Natural killer cell treated with Interleukin-12 subunit alpha and Interleukin-12 subunit beta and Interleukin-15 and Interleukin-18, amount 100 ng/mL, for 72 hours (primary cell): ENCODE measurements around the gene PAX9. TPM values are rescaled to one million over a fixed set of nuclear protein-coding genes. Genes with fewer than 3 reads are reported as not detected.
"Not testable (repeated sequence)": the region's sequence is repeated elsewhere in the genome, so short reads cannot be mapped to it uniquely, and the experiment has no call there.

ENCODE experiments used
- ATAC-seq, 2 donors: fragments of 150-1000 bp; cut with Tn5 transposase in 1 of 2; sonication (Bioruptor Pico), chemical (Tn5 transposase) in 1 of 2; 2 replicates each; pipeline ENCODE4 v1.10.0; 2021
- DNase-seq: peaks from one replicate; pipeline ENCODE4 v3.0.0; 2022; ENCODE audit warnings: low spot score
- H3K27ac Mint-ChIP-seq, 2 donors: 1 replicate in 1 of 2; 2 replicates in 1 of 2; pipeline ENCODE4 v1.8.0; 2022; ENCODE audit warnings: mixed read lengths in 2 of 2, mild to moderate bottlenecking in 1 of 2, moderate library complexity in 1 of 2
- H3K27me3 Mint-ChIP-seq, 2 donors: 1 replicate in 1 of 2; 2 replicates in 1 of 2; pipeline ENCODE4 v1.8.0; 2022; ENCODE audit warnings: mixed read lengths in 2 of 2
- H3K36me3 Mint-ChIP-seq: one replicate; pipeline ENCODE4 v1.8.0; 2022; ENCODE audit warnings: mixed read lengths
- H3K4me1 Mint-ChIP-seq, 2 donors: 1 replicate in 1 of 2; 2 replicates in 1 of 2; pipeline ENCODE4 v1.8.0; 2022; ENCODE audit warnings: low read depth in 2 of 2, mixed read lengths in 2 of 2, mild to moderate bottlenecking in 1 of 2
- H3K4me3 Mint-ChIP-seq: one replicate; pipeline ENCODE4 v1.8.0; 2022; ENCODE audit warnings: mixed read lengths
- H3K9me3 Mint-ChIP-seq: 2 replicates; pipeline ENCODE4 v1.8.0; 2022; ENCODE audit warnings: mixed read lengths
- total RNA-seq, 2 donors: library from RNA; stranded (reverse); gene quantifications; one replicate each; pipeline ENCODE4 v1.2.3, GENCODE V29; 2022

PAX9 gene
- total RNA-seq, 2 donors from 2014 or later, result not detected

- Mint-ChIP-seq H3K9me3 (peaks cover 4% of the 10 kb centered on the region), H3K27me3 (peaks cover 0 to 15% of the 10 kb centered on the region in 2 donors), H3K4me1 (no peaks in the 10 kb centered on the region), H3K27ac (no peak overlapping the region), H3K4me3 (no peak overlapping the region), H3K36me3 (no peaks in the 10 kb centered on the region)
- DNase-seq (no peak), ATAC-seq (no peak)
These were observed 13.0 kb downstream of the PAX9 start for GRCh38 chr14:36674659-36675058.

- Mint-ChIP-seq H3K9me3 (peaks cover 4% of the 10 kb centered on the region), H3K4me1 (no peaks in the 10 kb centered on the region), H3K27ac (no peak overlapping the region), H3K4me3 (no peak overlapping the region), H3K27me3 (peaks cover 0 to 15% of the 10 kb centered on the region in 2 donors), H3K36me3 (no peaks in the 10 kb centered on the region)
- ATAC-seq (no peak), DNase-seq (no peak)
These were observed 13.9 kb downstream of the PAX9 start for GRCh38 chr14:36675581-36675980.

GRCh38 chr14:36676236-36676635 is 14.6 kb downstream of the PAX9 start:
- no peak overlapping the region for H3K4me3 Mint-ChIP-seq
- H3K36me3 Mint-ChIP-seq, result no peaks in the 10 kb centered on the region
- peaks cover 4% of the 10 kb centered on the region for H3K9me3 Mint-ChIP-seq
- H3K4me1 Mint-ChIP-seq, result no peaks in the 10 kb centered on the region
- H3K27me3 Mint-ChIP-seq, result peaks cover 0 to 15% of the 10 kb centered on the region in 2 donors
- ATAC-seq, result no peak
- DNase-seq, result no peak
- no peak overlapping the region for H3K27ac Mint-ChIP-seq

- Mint-ChIP-seq H3K4me1 (no peaks in the 10 kb centered on the region), H3K4me3 (no peak overlapping the region), H3K9me3 (peaks cover 4% of the 10 kb centered on the region), H3K27me3 (peaks cover 0 to under 1% of the 10 kb centered on the region in 2 donors), H3K27ac (no peak overlapping the region), H3K36me3 (no peaks in the 10 kb centered on the region)
- ATAC-seq (no peak), DNase-seq (no peak)
These were observed 20.7 kb downstream of the PAX9 start for GRCh38 chr14:36682338-36682737.

- Mint-ChIP-seq H3K4me1 (no peaks in the 10 kb centered on the region), H3K27me3 (peaks cover 0 to 4% of the 10 kb centered on the region in 2 donors)
- no peak for ATAC-seq
These were observed 21.5 kb downstream of the PAX9 start for GRCh38 chr14:36683083-36683724.

GRCh38 chr14:36684946-36685345 is 23.3 kb downstream of the PAX9 start:
- Mint-ChIP-seq H3K27me3 (peaks cover 0 to 4% of the 10 kb centered on the region in 2 donors), H3K4me1 (no peaks in the 10 kb centered on the region), H3K9me3 (peaks cover 10% of the 10 kb centered on the region), H3K36me3 (no peaks in the 10 kb centered on the region), H3K4me3 (no peak overlapping the region), H3K27ac (no peak overlapping the region)
- ATAC-seq (no peak), DNase-seq (no peak)

More at GRCh38 chr14:36683083-36683724, 21.5 kb downstream of the PAX9 start:
- peaks cover 10% of the 10 kb centered on the region for H3K9me3 Mint-ChIP-seq
- no peak overlapping the region for H3K27ac Mint-ChIP-seq
- H3K4me3 Mint-ChIP-seq, result no peak overlapping the region
- no peak for DNase-seq
- no peaks in the 10 kb centered on the region for H3K36me3 Mint-ChIP-seq

- ATAC-seq (no peak), DNase-seq (no peak)
- peaks cover 0 to 4% of the 10 kb centered on the region in 2 donors for H3K27me3 Mint-ChIP-seq
- no peaks in the 10 kb centered on the region for H3K36me3 Mint-ChIP-seq
- H3K9me3 Mint-ChIP-seq, result peaks cover 13% of the 10 kb centered on the region
- no peak overlapping the region for H3K27ac Mint-ChIP-seq
- no peaks in the 10 kb centered on the region for H3K4me1 Mint-ChIP-seq
- H3K4me3 Mint-ChIP-seq, result no peak overlapping the region
These were observed 28.8 kb downstream of the PAX9 start for GRCh38 chr14:36690311-36691040.

- H3K27ac Mint-ChIP-seq, H3K4me1 Mint-ChIP-seq, H3K36me3 Mint-ChIP-seq, H3K27me3 Mint-ChIP-seq, H3K4me3 Mint-ChIP-seq, ATAC-seq, DNase-seq: not testable (repeated sequence)
- peaks cover 23% of the 10 kb centered on the region for H3K9me3 Mint-ChIP-seq
These were observed 37.8 kb downstream of the PAX9 start for GRCh38 chr14:36699420-36699819.

- Mint-ChIP-seq H3K4me3 (no peak overlapping the region), H3K27me3 (no peaks in the 10 kb centered on the region), H3K27ac (no peak overlapping the region), H3K36me3 (no peaks in the 10 kb centered on the region), H3K9me3 (peaks cover 19% of the 10 kb centered on the region), H3K4me1 (no peaks in the 10 kb centered on the region)
- DNase-seq, result no peak
- ATAC-seq, result no peak
These were observed 39.0 kb downstream of the PAX9 start for GRCh38 chr14:36700651-36701050.

GRCh38 chr14:36701132-36701531 is 39.5 kb downstream of the PAX9 start:
- Mint-ChIP-seq H3K9me3 (peaks cover 16% of the 10 kb centered on the region), H3K4me3 (no peak overlapping the region), H3K27ac (no peak overlapping the region), H3K36me3 (no peaks in the 10 kb centered on the region), H3K4me1 (no peaks in the 10 kb centered on the region), H3K27me3 (no peaks in the 10 kb centered on the region)
- ATAC-seq, result no peak
- no peak for DNase-seq

- H3K4me3 Mint-ChIP-seq, result no peak overlapping the region
- DNase-seq (no peak), ATAC-seq (no peak)
- H3K4me1 Mint-ChIP-seq, result no peaks in the 10 kb centered on the region
- no peaks in the 10 kb centered on the region for H3K36me3 Mint-ChIP-seq
- H3K27me3 Mint-ChIP-seq, result no peaks in the 10 kb centered on the region
- peaks cover 14% of the 10 kb centered on the region for H3K9me3 Mint-ChIP-seq
- no peak overlapping the region for H3K27ac Mint-ChIP-seq
These were observed 40.8 kb downstream of the PAX9 start for GRCh38 chr14:36702474-36702873.

- Mint-ChIP-seq H3K4me1 (no peaks in the 10 kb centered on the region), H3K9me3 (peaks cover 4% of the 10 kb centered on the region)
- DNase-seq, result no peak
These were observed 45.9 kb downstream of the PAX9 start for GRCh38 chr14:36707570-36707969.

GRCh38 chr14:36713960-36714703 is 52.5 kb downstream of the PAX9 start:
- Mint-ChIP-seq H3K27ac (no peak overlapping the region), H3K4me1 (no peaks in the 10 kb centered on the region), H3K4me3 (no peak overlapping the region), H3K27me3 (no peaks in the 10 kb centered on the region), H3K9me3 (peaks cover 8% of the 10 kb centered on the region), H3K36me3 (no peaks in the 10 kb centered on the region)
- no peak for ATAC-seq
- DNase-seq, result no peak

More at GRCh38 chr14:36707570-36707969, 45.9 kb downstream of the PAX9 start:
- ATAC-seq, result no peak
- Mint-ChIP-seq H3K36me3 (no peaks in the 10 kb centered on the region), H3K27me3 (no peaks in the 10 kb centered on the region), H3K27ac (no peak overlapping the region), H3K4me3 (no peak overlapping the region)

- no peak for DNase-seq
- Mint-ChIP-seq H3K9me3 (peaks cover 8% of the 10 kb centered on the region), H3K4me3 (no peak overlapping the region), H3K4me1 (no peaks in the 10 kb centered on the region), H3K27me3 (no peaks in the 10 kb centered on the region), H3K27ac (no peak overlapping the region), H3K36me3 (no peaks in the 10 kb centered on the region)
- ATAC-seq, result no peak
These were observed 55.0 kb downstream of the PAX9 start for GRCh38 chr14:36716614-36717184.
